ENCODE results near the gene MYCBP2.
"Not testable (repeated sequence)": the region's sequence is repeated elsewhere in the genome, so short reads cannot be mapped to it uniquely, and the experiment has no call there.

MYCBP2 gene

GRCh38 chr13:77009011-77009410 lies 317.9 kb downstream of the MYCBP2 start:
- no peak overlapping the region for H3K4me3 ChIP-seq (ENCODE audit: low read length)
- TF ChIP-seq, protein P1, sequence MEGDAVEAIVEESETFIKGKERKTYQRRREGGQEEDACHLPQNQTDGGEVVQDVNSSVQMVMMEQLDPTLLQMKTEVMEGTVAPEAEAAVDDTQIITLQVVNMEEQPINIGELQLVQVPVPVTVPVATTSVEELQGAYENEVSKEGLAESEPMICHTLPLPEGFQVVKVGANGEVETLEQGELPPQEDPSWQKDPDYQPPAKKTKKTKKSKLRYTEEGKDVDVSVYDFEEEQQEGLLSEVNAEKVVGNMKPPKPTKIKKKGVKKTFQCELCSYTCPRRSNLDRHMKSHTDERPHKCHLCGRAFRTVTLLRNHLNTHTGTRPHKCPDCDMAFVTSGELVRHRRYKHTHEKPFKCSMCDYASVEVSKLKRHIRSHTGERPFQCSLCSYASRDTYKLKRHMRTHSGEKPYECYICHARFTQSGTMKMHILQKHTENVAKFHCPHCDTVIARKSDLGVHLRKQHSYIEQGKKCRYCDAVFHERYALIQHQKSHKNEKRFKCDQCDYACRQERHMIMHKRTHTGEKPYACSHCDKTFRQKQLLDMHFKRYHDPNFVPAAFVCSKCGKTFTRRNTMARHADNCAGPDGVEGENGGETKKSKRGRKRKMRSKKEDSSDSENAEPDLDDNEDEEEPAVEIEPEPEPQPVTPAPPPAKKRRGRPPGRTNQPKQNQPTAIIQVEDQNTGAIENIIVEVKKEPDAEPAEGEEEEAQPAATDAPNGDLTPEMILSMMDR (conservative IDR thresholded peaks at IDR 0.05; ENCODE audit: low read length), result no peak
- DNase-seq (ENCODE audit: low read depth), result no peak

DNA sequence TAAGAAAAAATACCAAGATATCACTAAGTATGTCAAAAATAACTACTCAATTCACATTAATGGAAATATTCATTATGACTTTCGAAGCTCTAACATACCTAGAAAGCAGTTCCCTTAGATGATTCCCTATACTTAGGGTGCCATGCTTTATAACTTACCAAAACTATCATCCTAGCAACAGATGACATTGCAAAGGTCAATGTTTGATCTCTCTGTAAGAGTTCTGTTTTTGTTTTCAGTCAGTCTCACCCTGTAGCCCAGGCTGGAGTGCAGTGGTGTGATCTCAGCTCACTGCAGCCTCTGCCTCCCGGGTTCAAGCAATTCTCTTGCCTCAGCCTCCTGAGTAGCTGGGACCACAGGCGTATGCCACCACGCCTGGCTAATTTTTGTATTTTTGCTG lies 318.6 kb downstream of the MYCBP2 start:
- not testable (repeated sequence) for H3K4me3 ChIP-seq (ENCODE audit: low read length); DNase-seq (ENCODE audit: low read depth)

DNA sequence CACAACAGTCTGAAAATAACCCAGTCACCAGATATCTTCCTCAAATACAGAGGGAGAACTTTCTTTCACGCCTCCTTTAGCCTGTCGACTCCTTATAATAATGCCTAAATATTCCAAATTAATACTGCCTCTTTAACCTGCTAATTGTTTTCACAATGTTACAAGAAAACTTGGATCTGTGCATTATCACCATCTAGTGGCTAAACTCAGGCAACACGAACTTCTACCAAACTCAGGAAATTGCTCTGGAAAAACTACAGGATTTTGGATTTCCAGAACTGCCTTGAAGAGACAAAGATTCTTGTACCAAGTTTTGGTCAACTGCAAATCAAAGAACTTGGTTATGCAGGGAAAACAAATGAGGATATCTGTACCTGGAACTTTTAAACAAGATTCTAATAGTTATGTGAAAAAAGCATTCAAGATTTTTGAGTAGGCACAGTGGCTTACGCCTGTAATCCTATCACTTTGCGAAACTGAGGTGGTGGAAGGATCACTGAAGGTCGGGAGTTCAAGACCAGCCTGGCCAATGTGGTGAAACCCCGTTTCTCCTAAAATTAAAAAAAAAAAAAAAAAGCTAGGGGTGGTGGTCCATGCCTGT lies 324.2 kb downstream of the MYCBP2 start:
- DNase-seq (ENCODE audit: low read depth), result peak; percentile 43
- TF ChIP-seq, protein P1 (conservative IDR thresholded peaks at IDR 0.05; ENCODE audit: low read length), result peak; percentile 81
- no peak overlapping the region for H3K4me3 ChIP-seq (ENCODE audit: low read length)

DNA sequence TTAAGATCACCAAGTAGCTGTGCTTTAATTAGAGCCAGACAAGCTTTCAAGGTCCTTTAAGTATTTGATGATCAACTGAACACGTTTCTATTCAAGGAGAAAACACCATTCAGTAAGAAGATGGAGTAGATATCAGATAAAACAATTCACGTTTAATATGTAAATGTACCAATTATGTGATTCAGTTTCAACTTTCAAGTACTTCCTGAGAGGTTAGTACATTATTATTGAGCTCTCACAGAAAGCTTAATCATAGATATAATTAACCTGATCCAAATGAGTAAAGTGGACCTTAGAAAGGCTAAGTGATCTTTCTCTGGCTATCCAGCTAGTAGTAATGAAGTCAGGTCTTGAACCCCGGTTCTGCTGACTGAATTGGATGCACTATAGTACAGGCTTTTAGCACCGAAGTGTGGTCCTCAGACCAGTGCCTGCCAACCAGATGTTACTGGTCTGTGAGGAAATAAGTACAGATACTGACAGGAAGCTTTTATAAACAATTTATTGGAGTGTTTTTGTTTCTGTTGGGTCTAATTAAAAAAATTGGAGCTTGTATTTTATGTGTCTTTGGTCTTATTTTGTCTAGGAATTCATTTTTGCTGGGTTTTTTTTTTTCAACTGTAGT lies 324.8 kb downstream of the MYCBP2 start:
- no peak overlapping the region for H3K4me3 ChIP-seq (ENCODE audit: low read length)
- TF ChIP-seq, protein P1 (conservative IDR thresholded peaks at IDR 0.05; ENCODE audit: low read length), result no peak
- peak; percentile 31 for DNase-seq (ENCODE audit: low read depth)

- TF ChIP-seq, protein P1 (conservative IDR thresholded peaks at IDR 0.05; ENCODE audit: low read length), result no peak
- H3K4me3 ChIP-seq (ENCODE audit: low read length), result no peak overlapping the region
- DNase-seq (ENCODE audit: low read depth), result no peak
Observed at GRCh38 chr13:77001540-77001939, 325.4 kb downstream of the MYCBP2 start.

GRCh38 chr13:77000475-77000874 lies 326.4 kb downstream of the MYCBP2 start:
- TF ChIP-seq, protein P1 (conservative IDR thresholded peaks at IDR 0.05; ENCODE audit: low read length), result no peak
- no peak overlapping the region for H3K4me3 ChIP-seq (ENCODE audit: low read length)
- peak; percentile 55 for DNase-seq (ENCODE audit: low read depth)

All from AG10803 (cell line).